DMS 273 treated with DMSO at 0.1 percent for 48 hours (cell line): ENCODE results near the gene MACROD1.

Experiments used
- DNase-seq: peaks from one replicate; lab custom pipeline; 2025; lab: John Stamatoyannopoulos, UW

Gene MACROD1, protein sequence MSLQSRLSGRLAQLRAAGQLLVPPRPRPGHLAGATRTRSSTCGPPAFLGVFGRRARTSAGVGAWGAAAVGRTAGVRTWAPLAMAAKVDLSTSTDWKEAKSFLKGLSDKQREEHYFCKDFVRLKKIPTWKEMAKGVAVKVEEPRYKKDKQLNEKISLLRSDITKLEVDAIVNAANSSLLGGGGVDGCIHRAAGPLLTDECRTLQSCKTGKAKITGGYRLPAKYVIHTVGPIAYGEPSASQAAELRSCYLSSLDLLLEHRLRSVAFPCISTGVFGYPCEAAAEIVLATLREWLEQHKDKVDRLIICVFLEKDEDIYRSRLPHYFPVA

DNA sequence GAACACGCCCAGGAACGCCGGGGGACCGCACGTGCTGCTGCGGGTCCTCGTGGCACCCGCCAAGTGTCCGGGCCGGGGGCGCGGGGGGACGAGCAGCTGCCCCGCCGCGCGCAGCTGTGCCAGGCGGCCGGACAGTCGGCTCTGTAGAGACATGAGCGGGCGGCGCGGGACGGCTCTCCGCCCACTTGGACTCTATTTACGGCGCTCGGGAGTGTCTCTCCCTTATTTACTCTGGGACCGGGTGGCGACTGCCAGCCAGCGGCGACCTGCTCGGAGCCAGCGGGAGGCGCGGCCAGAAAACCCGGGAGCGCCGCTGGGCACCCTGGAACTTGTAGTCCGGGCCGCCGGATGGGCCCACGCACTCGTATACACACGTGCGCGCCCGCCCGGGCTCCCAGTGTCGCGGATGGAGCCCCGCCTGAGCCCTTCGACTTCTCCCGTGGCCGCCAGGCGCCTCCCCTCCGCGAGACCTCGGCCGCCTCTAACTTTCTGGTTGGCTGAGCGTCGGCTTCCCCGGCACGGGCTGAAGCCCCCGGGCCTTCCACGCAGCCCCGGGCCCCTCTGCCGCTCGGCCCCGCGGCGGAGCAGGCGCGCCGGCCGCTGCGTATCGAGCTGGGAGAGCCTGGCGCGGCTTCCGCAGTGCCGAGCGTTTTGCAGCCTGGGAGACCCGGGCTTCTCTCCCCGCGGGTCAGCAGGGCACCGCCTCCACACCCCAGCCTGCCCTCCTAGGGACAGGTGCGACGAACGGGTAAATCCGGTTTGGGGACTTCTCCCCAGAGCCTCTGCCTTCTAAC is at the start of gene MACROD1:
MACROD1 (minus strand) TSS at position 272 of the 794 bp plus-strand sequence; CDS start at position 153, 119 bp downstream.
- peak; percentile 40 for DNase-seq

DNA sequence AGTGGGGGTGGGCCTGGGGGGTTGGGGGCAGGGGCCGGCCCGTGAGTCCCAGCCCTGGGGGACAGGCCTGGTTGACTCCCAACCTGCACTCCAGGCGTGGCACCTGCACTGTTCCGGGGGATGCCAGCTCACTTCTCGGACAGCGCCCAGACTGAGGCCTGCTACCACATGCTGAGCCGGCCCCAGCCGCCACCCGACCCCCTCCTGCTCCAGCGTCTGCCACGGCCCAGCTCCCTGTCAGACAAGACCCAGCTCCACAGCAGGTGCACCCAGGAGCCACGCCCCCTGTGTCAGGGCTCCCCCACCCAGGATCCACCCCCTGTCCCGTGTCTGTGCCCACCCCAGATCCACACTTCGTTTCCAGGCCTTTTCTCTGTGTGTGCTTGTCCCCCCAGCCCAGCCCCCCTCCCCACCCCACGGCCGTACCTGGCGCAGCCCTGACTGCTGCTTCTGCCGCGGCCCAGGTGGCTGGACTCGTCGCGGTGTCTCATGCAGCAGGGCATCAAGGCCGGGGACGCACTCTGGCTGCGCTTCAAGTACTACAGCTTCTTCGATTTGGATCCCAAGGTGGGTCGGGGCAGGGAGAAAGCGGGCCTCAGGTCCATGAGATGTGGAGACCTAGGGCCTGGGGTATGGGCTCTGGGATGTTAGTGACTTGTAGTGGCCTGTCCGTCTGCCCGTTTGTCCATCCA is 45.4 kb upstream of the MACROD1 start:
- DNase-seq = no peak

DNA sequence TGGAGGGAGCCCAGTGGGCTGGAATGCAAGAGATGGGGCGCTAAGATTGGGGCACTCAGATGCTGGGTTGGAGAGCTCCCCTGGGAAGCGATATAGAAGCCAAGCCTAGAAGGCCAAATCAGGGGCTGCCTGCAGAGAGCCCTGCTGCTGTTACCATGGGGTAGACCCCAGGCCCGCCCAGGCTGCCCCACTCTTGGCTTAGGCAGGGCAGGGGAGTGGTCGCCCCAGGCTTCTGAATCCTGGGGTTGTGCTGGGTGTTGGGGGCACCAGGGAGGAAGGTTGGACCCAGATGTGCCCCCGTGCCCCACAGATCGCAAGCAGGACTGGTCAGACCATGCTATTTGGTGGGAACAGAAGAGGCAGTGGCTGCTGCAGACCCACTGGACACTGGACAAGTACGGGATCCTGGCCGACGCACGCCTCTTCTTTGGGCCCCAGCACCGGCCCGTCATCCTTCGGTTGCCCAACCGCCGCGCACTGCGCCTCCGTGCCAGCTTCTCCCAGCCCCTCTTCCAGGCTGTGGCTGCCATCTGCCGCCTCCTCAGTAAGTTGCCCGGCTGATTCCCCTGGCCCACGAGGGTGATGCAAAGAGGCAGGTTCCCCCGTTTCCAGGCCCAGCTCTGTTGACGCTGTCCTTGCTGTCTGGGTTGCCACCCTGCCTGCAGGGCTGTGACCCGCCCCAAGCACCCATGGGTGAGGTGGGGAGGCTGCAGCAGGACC is 44.5 kb upstream of the MACROD1 start:
- DNase-seq = no peak

DNA sequence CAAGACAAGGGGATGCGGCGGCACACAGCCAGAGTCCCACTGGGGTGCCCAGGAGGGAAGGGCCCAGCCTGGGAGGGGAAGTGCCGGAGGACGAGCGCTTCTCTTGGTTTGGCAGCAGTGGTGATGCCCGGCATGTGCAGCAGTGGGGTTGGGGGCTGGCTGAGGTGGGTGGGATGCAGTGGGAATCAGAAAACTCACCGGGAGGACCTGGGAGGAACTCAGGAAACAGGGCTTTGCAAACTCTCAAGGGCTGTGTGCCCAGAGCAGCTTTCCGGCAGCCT is 43.6 kb upstream of the MACROD1 start:
- DNase-seq = no peak

DNA sequence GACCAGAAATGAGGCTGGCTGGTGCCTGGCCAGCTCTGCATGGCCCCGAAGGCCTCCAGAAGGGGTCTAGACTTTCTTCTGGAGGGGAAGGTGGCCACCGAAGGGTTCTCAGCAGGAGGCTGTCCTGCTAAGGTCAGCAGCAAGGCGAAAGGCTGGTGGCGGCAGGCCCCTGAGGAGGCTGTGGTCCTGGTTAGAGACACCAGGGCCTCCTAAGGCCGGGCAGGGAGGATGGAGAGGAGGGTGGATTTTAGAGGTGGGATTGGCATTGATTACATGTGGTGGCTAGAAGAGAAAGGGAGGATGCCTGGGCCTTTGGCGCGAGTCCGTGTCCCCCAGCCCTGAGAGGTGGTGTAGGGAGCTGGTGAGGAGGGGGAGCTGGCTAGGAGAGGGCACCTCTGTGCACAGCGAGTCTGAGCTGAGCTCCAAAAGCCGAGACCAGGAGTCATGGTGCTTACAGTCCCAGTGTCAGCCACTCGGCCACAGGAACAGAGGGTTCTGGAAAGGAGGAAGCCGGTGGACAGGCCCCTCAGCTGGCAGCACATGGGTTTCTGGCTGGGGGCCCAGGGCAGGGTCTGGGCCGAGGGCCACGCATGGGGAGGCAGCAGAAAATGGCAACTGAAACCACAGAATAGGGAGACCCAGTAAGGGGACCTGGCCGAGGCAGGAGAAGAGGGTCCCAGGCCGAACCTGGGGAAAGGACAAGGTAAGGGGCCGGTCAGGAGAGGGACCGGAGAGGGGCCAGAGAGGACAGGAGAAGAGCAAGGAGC is 43.1 kb upstream of the MACROD1 start:
- no peak for DNase-seq

DNA sequence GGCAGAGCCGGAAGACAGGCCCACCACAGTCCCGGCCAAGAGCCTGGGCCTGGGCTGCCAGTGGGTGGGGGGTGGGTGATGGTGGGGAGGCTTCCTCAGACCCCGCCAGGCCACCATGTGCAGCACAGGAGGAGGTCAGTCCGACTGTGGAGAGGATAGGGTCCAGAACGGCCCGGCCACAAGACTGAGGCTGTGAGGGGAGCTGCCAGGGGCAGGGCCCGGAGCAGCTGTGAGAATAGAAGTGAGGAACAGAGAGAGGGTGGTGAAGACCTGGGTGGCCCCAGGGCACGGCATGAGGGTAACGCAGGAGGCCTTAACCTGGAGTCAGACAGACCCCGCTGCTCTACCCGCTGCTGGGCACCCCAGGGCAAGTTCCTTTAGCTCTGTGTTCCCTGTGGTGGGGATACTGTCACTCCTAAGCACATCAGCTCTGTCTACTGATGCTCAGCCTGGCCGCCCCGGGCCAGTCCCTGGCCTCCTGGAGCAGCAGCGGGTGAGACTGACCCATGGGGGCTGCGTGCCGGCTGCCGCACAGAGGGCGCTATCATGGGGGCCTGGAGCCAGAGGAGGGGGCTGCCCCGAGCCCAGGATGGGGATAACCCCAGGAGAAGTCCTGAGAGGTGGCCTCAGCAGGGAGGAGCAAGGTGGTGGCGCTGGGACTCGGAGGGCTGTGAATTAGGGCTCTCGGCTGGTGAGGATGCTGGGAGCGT is 42.3 kb upstream of the MACROD1 start:
- DNase-seq = no peak

DNA sequence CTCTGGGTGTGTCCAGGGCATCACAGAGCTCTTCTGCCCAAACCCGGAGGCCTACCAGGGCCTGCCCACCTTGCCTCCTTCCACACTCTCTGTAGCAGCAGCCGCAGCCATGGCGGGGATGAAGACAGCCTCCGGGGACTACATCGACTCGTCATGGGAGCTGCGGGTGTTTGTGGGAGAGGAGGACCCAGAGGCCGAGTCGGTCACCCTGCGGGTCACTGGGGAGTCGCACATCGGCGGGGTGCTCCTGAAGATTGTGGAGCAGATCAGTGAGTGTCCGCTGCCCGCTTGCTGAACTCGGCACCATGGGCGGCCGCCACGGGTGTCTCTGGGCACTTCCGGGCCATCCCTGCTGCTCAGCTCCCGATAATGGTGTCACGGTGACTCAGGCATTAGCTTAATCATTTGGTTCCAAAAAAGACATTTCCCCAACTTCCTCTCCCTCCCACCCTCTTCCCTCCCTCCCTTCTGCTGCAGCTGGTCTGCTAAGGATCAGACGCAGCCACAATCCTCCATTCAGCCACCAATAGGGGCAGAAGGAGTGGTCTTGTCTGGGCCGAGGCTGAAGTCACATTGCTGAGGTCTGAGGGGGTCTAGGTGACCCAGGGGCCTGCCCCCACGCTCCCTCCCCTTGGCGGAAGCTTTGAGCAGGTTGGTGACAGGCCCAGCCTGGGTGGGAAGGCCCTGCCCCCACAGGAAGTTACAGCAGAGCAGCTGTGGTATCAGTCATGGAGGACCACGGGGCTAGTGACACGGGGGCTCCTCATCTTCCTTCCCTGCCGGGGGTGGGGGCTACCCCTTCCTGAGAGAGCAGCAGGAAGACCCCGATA is 41.6 kb upstream of the MACROD1 start:
- no peak for DNase-seq

DNA sequence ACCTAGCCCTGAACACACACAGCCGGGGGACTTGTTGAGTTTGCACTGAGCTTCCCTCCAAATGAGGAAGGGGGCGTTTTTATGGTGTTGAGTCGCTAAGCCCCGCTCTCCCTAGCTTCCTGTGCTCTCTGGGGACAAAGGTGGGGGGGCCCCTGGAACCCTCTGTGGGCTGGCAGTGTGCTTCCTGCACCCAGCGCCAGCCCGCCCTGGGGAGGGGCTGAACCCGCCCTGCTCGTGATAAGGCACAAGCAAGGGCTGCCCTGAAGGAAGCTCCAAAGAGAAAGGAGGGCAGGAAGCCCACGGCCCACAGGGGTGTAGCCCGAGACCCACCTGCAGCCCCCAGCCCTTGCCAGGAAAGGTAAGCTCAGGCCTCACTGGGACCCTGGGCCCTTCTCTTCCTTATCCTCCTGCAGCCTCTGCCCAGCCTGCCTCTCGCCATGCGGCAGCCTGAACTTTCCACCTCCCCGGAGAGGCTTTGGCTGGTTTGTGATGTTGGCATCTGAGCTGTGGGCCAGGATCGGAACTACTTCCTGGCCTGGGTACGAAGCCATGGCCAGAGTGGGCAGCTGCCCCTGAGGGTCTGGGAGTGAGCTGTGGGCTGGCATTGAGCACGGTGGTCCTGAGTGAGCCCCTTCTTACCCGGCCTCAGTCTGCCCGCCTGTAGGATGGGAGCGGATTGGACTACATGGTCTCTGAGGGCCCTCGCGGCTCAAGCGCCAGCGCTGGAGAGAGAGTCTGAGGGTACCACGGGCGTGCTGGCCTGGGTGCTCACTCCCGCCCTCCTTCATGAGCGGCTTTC is 40.7 kb upstream of the MACROD1 start, which contains the start of gene FERMT3:
FERMT3 (plus strand) TSS at position 265 of the 799 bp plus-strand sequence. CDS start 644 bp downstream, outside the sequence.
- DNase-seq = no peak

DNA sequence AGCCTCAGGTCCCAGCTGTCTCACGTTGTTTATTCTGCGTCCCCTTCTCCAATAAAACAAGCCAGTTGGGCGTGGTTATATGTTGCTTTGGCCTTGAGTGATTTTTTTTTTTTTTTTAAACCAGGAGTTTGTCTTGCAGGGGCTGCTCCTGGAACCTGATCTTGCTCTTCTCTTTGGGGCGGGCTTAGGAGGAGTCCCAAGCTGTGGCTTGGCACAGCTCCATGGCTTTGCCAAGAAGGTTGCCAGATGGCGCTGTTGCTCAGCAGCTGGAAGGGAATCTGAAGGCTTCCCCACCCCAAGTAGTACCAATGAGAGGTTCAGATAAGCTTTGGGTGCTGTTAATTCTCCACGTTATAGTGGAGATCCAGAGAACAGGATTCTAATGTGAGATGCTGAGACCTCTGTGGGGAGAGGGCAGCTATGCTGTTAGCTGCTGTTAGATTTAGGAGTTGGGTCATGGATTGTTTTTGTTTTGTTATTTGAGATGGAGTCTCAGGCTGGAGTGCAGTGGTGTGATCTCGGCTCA is 38.6 kb upstream of the MACROD1 start:
- DNase-seq = peak; percentile 83

DNA sequence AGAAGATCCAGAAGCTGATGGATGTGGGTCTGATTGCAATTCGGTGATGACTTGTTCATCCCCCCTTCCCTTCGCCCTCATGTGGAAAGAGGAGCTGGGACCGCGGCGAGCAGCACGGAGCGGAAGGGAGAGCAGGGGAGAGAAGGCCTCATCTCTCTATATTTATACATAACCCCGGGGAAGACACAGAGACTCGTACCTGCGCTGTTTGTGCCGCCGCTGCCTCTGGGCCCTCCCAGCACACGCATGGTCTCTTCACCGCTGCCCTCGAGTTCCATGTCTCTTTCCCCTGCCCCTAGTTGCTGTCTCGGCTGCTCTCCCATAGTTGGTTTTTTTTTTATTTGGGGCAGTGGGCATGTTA is 38.1 kb upstream of the MACROD1 start:
- no peak for DNase-seq

DNA sequence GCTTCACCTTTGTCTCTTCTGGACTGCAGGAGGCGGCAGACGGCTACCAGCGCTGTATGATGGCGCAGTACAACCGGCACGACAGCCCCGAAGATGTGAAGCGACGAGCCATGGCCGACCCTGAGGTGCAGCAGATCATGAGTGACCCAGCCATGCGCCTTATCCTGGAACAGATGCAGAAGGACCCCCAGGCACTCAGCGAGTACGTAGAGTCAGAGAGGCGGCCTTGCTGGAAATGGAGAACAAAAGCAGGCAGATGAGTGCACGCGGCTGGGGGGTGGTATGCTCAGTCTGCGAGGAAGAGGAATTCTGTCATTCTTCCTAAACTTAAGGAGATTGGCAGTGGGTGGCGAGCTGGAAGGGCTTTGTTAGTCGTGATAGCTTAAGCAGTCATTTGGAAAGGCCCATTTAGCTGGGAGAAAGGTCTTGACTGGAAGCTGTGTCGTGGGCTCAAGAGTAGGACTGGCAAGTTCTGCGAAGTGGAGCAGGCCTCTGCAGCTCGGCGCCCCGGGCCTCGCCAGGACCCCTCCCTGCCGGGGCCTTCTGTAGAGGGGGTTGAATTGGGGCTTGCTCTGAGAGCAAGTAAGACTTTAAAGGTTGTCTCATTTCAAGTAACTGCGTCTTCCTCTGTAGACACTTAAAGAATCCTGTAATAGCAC is 37.6 kb upstream of the MACROD1 start:
- no peak for DNase-seq

DNA sequence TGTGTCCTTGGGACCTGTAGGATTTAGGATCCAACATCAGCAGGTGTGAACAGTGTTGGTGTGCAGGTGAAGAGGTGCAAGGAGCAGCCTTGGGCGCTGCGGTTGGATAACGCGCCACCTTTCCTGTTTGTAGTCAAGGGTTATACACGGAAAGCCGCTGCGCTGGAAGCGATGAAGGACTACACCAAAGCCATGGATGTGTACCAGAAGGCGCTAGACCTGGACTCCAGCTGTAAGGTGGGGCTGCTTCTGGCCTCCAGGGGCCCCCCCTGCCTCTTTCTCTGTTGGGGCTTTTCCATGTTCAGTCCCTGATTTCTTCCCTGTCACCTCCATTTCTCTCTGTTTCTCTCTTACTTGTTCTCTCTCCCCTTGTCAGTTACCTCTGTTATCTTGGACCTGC is 37.1 kb upstream of the MACROD1 start:
- DNase-seq = no peak

DNA sequence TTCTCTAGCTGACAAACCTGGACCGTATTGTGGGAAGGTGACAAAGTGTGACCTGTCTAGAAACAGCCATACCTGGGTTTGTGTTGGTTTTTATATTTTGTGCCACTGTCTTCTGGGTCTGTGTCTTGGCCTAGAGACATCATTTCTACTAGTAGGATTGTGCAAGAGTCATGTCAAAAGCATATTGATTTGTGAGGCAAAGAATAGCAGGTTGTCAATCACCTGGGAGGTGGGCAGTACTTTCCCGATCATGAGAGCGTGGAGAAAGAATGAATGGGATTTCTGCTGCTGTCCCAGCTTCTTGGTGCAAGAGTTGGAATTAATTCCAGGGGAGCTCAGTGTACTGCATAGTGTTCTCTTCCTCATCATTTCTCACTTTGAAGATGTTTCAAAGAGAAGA is 35.6 kb upstream of the MACROD1 start:
- no peak for DNase-seq

DNA sequence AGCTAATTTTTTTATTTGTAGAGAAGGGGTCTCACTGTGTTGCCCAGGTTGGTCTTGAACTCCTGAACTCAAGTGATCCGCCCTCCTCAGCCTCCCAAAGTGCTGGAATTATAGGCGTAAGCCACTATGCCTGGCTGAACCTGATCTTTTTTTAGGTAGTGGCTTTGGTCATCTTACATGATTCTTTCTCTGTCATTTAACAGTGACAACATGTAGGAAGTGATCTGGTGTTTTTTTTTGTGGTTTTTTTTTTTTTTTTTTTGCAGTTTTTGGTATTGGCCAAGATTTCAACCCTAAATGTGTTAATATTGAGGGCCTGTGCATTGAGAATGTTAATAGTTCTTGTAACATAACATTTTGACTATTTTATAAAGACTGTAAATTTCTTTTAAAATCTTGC is 32.6 kb upstream of the MACROD1 start:
- DNase-seq = no peak

DNA sequence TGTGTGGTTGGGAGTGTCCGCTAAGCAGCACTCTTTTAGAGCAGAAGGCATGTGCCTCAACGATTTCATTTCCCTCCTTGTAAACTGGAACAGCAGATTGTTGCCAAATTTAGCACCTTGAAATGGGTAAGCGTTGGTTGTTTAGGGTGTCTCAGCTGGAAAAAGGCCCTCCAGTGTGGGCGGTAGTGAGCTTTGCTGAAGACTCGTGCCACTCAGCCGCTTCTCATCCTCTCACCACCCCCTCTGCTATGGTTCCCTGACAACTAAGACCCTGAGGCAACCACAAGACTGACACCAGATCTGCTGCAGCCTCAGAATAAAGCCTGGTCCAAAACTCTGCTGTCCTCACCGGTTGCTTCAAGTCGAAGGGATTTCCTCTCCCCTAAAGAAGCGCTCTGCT is 30.7 kb upstream of the MACROD1 start:
- DNase-seq = no peak

DNA sequence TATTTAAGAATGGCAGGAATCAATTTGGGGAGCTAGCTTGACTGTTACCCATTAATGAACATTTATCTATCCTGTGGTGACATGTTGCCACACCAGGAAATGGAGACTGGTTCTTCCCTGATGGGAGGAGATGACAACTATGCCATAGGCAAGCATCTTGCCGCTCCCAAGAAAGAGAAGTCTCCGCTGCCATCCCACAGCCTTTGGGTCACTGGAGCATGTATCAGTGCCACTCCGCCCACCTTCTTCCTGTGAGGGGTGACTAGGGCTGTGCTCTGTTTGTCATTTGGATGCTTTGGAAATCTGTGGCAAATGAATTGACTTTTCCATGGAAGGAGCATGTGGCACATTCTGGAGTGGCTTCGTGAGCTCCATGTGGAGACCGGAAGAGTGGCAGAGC is 26.5 kb upstream of the MACROD1 start:
- no peak for DNase-seq

DNA sequence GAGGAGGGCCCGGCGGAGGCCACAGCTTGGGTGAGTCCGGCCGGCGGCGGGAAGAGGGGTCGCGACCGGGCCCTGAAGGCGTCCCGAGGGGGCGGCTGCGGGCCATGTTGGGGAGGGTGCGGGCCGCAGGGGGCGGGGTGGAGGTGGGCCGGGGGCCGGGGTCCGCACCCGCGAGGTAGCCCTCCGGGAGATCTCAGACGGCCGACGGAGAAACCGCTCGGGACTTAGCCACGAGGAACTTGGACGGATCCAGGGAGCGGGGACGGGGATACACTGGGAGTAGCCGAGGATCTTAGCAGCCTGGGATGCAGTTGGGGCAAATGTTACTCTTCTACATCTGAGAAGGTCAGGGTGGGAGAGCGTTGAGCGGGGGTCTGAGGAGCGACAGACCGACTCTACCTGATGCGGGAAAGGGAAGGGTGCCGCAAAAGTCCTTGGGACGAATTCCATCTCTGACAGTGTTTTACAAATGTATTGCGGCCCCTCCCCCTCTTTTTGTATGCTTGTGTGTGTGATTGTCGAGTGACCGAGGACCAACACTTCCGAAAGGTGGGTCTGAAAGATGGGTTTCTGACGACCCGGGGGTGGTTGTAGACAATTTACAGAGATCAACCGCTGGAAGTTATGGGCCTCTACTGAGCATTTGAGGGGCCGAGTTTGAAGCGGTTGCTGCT is 20.7 kb upstream of the MACROD1 start:
- no peak for DNase-seq
